Body of pancreas (tissue), 4 donors: ENCODE data around the gene NUTF2.

Experiments
- CTCF ChIP-seq, 7 experiments: fragments of 450-650 bp in 4 of 7; fragments of 200-600 bp in 3 of 7; sonication (generic) in 3 of 7; IDR thresholded peaks; one replicate each; pipeline ENCODE4 v1.5.1; 2016 to 2019; ENCODE audit warnings: antibody characterized with exemption in 7 of 7
- POLR2A ChIP-seq, 3 donors: fragments of 450-650 bp; IDR thresholded peaks; one replicate each; pipeline ENCODE4 v1.6.1; 2016; ENCODE audit warnings: antibody characterized with exemption in 3 of 3, mild to moderate bottlenecking in 2 of 3

GRCh38 chr16:67860589-67861398 is 14.1 kb downstream of the NUTF2 start:
- TF ChIP-seq CTCF (IDR thresholded peaks at IDR 0.05) (no peak), POLR2A (IDR thresholded peaks at IDR 0.05) (no peak)
